ENCODE results near the gene MUL1. TPM values are rescaled to one million over a fixed set of nuclear protein-coding genes. Genes with fewer than 3 reads are reported as not detected.

MUL1 gene
- total RNA-seq, 1 donor from 2014 or later = 34.5 TPM

GRCh38 chr1:20487236-20487590 is 20.7 kb downstream of the MUL1 start:
- H3K36me3 ChIP-seq = no peaks in the 10 kb centered on the region
- ATAC-seq = no peak
- no peak for TF ChIP-seq CTCF (IDR thresholded peaks at IDR 0.05)
- H3K9me3 ChIP-seq = no peaks in the 10 kb centered on the region
- intact Hi-C loops (cut with DNase I) = no loop called here
- no peak for DNase-seq
- peaks cover 9% of the 10 kb centered on the region for H3K4me1 ChIP-seq
- H3K4me3 ChIP-seq = peak overlapping the region; percentile 52
- H3K27ac ChIP-seq = no peak overlapping the region
- H3K27me3 ChIP-seq = peaks cover 40% of the 10 kb centered on the region

- intact Hi-C loops (cut with DNase I) = no loop called here
- H3K27me3 ChIP-seq = peaks cover 40% of the 10 kb centered on the region
- ATAC-seq = peak; percentile 65
- H3K4me3 ChIP-seq = peak overlapping the region; percentile 52
- H3K9me3 ChIP-seq = no peaks in the 10 kb centered on the region
- no peak for TF ChIP-seq CTCF (IDR thresholded peaks at IDR 0.05)
- peak; percentile 78 for DNase-seq
- H3K36me3 ChIP-seq = no peaks in the 10 kb centered on the region
- H3K4me1 ChIP-seq = peaks cover 9% of the 10 kb centered on the region
- peak overlapping the region; percentile 80 for H3K27ac ChIP-seq
Observed at GRCh38 chr1:20486457-20487235, 21.3 kb downstream of the MUL1 start.

GRCh38 chr1:20485527-20486456 is 22.2 kb downstream of the MUL1 start, which contains the start of gene CAMK2N1:
TSS of gene CAMK2N1 (minus strand) at chr1:20486210. CDS start at chr1:20485379, 831 bp downstream.
- DNase-seq (peak; percentile 78), ATAC-seq (peak; percentile 69)
- intact Hi-C loops (cut with DNase I) = no loop called here
- Histone ChIP-seq H3K27me3 (peaks cover 40% of the 10 kb centered on the region), H3K36me3 (no peaks in the 10 kb centered on the region), H3K4me1 (peaks cover 9% of the 10 kb centered on the region), H3K9me3 (no peaks in the 10 kb centered on the region), H3K27ac (peak within 1 kb of the TSS; percentile 80), H3K4me3 (peak within 1 kb of the TSS; percentile 52)
- TF ChIP-seq CTCF (IDR thresholded peaks at IDR 0.05) = no peak

GRCh38 chr1:20484519-20485462 is 23.2 kb downstream of the MUL1 start:
- H3K27me3 ChIP-seq = peaks cover 46% of the 10 kb centered on the region
- peaks cover 9% of the 10 kb centered on the region for H3K4me1 ChIP-seq
- intact Hi-C loops (cut with DNase I) = no loop called here

More at GRCh38 chr1:20484519-20485462, 23.2 kb downstream of the MUL1 start:
- Histone ChIP-seq H3K36me3 (no peaks in the 10 kb centered on the region), H3K9me3 (no peaks in the 10 kb centered on the region), H3K27ac (peak overlapping the region; percentile 77), H3K4me3 (peak overlapping the region; percentile 51)
- DNase-seq (peak; percentile 60), ATAC-seq (no peak)
- no peak for TF ChIP-seq CTCF (IDR thresholded peaks at IDR 0.05)
